Right atrium auricular region (tissue), 2 donors: ENCODE results near the gene EPB41. TPM values are rescaled to one million over a fixed set of nuclear protein-coding genes. Genes with fewer than 3 reads are reported as not detected.
"Not testable (repeated sequence)": the region's sequence is repeated elsewhere in the genome, so short reads cannot be mapped to it uniquely, and the experiment has no call there.

ENCODE experiments used
- DNase-seq: peaks from one replicate; pipeline ENCODE4 v3.0.0-alpha.2; 2019; ENCODE audit warnings: low spot score
- H3K27ac ChIP-seq, 2 donors: fragments of 200-600 bp; sonication (generic); 1 replicate in 1 of 2; 2 replicates in 1 of 2; pipeline ENCODE4 v1.5.1; 2016 to 2019
- H3K27me3 ChIP-seq, 2 donors: fragments of 200-600 bp; sonication (generic); one replicate each; pipeline versions ENCODE4 v1.5.1 to v1.6.0; 2017 to 2019
- H3K36me3 ChIP-seq: fragments of 200-600 bp; sonication (generic); one replicate; pipeline ENCODE4 v1.5.1; 2016
- H3K4me1 ChIP-seq, 2 donors: fragments of 200-600 bp; sonication (generic); one replicate each; pipeline versions ENCODE4 v1.5.1 to v1.6.0; 2017 to 2019
- H3K4me3 ChIP-seq, 2 donors: fragments of 200-600 bp; sonication (generic); 1 replicate in 1 of 2; 2 replicates in 1 of 2; pipeline ENCODE4 v1.5.1; 2017 to 2019; ENCODE audit warnings: mild to moderate bottlenecking in 1 of 2, moderate library complexity in 1 of 2
- H3K9me3 ChIP-seq, 2 donors: fragments of 200-600 bp; sonication (generic); one replicate each; pipeline ENCODE4 v1.5.1; 2019
- CTCF ChIP-seq, 2 donors: fragments of 200-600 bp; sonication (generic); IDR thresholded peaks; one replicate each; pipeline ENCODE4 v1.5.1; 2019; ENCODE audit warnings: antibody characterized with exemption in 2 of 2
- total RNA-seq, 2 donors: library from RNA; depleted of rRNA; stranded (reverse); fragments of >200 nt; gene quantifications; one replicate each; pipeline ENCODE4 v1.1.0, GENCODE V29; 2016

EPB41 gene
- total RNA-seq, 2 donors from 2014 or later = 19.1 to 25.4 TPM

- no peak for TF ChIP-seq CTCF (IDR thresholded peaks at IDR 0.05)
- H3K27me3 ChIP-seq = no peaks in the 10 kb centered on the region
- DNase-seq = no peak
These were observed 42.6 kb upstream of the EPB41 start for GRCh38 chr1:28871631-28872401.

GRCh38 chr1:28875134-28875533 lies 39.2 kb upstream of the EPB41 start:
- not testable (repeated sequence) for H3K36me3 ChIP-seq, H3K27me3 ChIP-seq, H3K27ac ChIP-seq, H3K4me1 ChIP-seq, H3K9me3 ChIP-seq, H3K4me3 ChIP-seq, DNase-seq

More at GRCh38 chr1:28871631-28872401, 42.6 kb upstream of the EPB41 start:
- H3K9me3 ChIP-seq = no peaks in the 10 kb centered on the region
- H3K4me1 ChIP-seq = no peaks in the 10 kb centered on the region
- H3K36me3 ChIP-seq = no peaks in the 10 kb centered on the region
- no peak overlapping the region for H3K27ac ChIP-seq
- no peak overlapping the region for H3K4me3 ChIP-seq

- peak; percentile 81 to 94 for TF ChIP-seq CTCF (IDR thresholded peaks at IDR 0.05)
- peak; percentile 78 for DNase-seq
- H3K36me3 ChIP-seq = no peaks in the 10 kb centered on the region
These were observed 37.1 kb upstream of the EPB41 start for GRCh38 chr1:28877132-28877781.

GRCh38 chr1:28878796-28879195 lies 35.6 kb upstream of the EPB41 start:
- TF ChIP-seq CTCF (IDR thresholded peaks at IDR 0.05) = no peak
- no peaks in the 10 kb centered on the region for H3K36me3 ChIP-seq
- no peaks in the 10 kb centered on the region for H3K9me3 ChIP-seq
- no peak overlapping the region for H3K4me3 ChIP-seq
- H3K27me3 ChIP-seq = no peaks in the 10 kb centered on the region
- H3K27ac ChIP-seq = no peak overlapping the region
- H3K4me1 ChIP-seq = peaks cover 0 to 1% of the 10 kb centered on the region in 2 donors
- no peak for DNase-seq

More at GRCh38 chr1:28877132-28877781, 37.1 kb upstream of the EPB41 start:
- no peaks in the 10 kb centered on the region for H3K27me3 ChIP-seq
- no peak overlapping the region for H3K27ac ChIP-seq
- H3K4me1 ChIP-seq = no peaks in the 10 kb centered on the region
- no peak overlapping the region for H3K4me3 ChIP-seq
- H3K9me3 ChIP-seq = no peaks in the 10 kb centered on the region

GRCh38 chr1:28882009-28882628 lies 32.2 kb upstream of the EPB41 start:
- H3K27ac ChIP-seq = no peak overlapping the region
- TF ChIP-seq CTCF (IDR thresholded peaks at IDR 0.05) = peak; percentile 82 to 92
- H3K4me1 ChIP-seq = peaks cover 0 to 30% of the 10 kb centered on the region in 2 donors
- peak; percentile 87 for DNase-seq
- no peaks in the 10 kb centered on the region for H3K9me3 ChIP-seq
- no peaks in the 10 kb centered on the region for H3K27me3 ChIP-seq
- no peak overlapping the region for H3K4me3 ChIP-seq
- no peaks in the 10 kb centered on the region for H3K36me3 ChIP-seq

- TF ChIP-seq CTCF (IDR thresholded peaks at IDR 0.05) = no peak
- H3K36me3 ChIP-seq = no peaks in the 10 kb centered on the region
- no peak for DNase-seq
- no peaks in the 10 kb centered on the region for H3K9me3 ChIP-seq
- no peak overlapping the region for H3K27ac ChIP-seq
- no peaks in the 10 kb centered on the region for H3K27me3 ChIP-seq
- H3K4me1 ChIP-seq = peaks cover 0 to 35% of the 10 kb centered on the region in 2 donors
- no peak overlapping the region for H3K4me3 ChIP-seq
These were observed 31.1 kb upstream of the EPB41 start for GRCh38 chr1:28883242-28883616.
